ENCODE data around the gene GPR108.

GPR108 gene

DNA sequence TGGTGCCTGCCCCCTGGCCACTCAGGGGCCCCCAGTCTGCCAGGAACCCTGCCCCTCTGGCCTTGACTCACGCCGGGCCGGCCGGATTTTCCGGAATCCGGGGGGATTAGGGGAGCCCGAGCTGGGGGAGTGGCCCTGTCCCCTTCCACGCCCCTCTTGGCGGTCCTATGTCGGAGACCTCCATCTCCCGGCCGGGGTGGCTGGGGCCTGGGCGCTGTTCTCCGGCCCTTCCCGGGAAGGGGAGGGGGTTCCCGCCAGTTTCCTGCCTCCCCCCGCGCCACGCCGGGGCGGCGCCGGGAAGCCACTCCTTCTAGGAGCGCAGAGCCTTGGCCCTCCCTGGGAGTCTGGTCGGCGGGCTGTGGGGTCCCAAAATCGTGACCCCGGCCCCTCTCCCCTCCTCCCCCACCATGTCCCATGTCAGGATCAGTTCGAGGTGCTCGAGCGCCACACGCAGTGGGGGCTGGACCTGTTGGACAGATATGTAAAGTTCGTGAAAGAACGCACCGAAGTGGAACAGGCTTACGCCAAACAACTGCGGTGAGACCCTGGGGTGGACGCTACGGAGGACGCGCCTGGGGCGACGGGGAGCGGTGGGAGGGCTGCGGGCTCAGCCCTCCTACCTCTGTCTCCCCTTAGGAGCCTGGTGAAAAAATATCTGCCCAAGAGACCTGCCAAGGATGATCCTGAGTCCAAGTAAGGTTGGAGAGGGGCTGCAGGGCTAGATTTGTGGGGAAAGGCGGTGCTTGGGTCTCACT lies 3.4 kb upstream of the GPR108 start:
- no peak for DNase-seq (ENCODE audit: low read depth)
- peak overlapping the region; percentile 69 for H3K4me3 ChIP-seq (ENCODE audit: control insufficient read depth, low read depth, low read length)
- TF ChIP-seq, protein P1, sequence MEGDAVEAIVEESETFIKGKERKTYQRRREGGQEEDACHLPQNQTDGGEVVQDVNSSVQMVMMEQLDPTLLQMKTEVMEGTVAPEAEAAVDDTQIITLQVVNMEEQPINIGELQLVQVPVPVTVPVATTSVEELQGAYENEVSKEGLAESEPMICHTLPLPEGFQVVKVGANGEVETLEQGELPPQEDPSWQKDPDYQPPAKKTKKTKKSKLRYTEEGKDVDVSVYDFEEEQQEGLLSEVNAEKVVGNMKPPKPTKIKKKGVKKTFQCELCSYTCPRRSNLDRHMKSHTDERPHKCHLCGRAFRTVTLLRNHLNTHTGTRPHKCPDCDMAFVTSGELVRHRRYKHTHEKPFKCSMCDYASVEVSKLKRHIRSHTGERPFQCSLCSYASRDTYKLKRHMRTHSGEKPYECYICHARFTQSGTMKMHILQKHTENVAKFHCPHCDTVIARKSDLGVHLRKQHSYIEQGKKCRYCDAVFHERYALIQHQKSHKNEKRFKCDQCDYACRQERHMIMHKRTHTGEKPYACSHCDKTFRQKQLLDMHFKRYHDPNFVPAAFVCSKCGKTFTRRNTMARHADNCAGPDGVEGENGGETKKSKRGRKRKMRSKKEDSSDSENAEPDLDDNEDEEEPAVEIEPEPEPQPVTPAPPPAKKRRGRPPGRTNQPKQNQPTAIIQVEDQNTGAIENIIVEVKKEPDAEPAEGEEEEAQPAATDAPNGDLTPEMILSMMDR (IDR thresholded peaks at IDR 0.05; ENCODE audit: control insufficient read depth, insufficient read depth, low read depth, low read length, missing control alignments), result no peak

DNA sequence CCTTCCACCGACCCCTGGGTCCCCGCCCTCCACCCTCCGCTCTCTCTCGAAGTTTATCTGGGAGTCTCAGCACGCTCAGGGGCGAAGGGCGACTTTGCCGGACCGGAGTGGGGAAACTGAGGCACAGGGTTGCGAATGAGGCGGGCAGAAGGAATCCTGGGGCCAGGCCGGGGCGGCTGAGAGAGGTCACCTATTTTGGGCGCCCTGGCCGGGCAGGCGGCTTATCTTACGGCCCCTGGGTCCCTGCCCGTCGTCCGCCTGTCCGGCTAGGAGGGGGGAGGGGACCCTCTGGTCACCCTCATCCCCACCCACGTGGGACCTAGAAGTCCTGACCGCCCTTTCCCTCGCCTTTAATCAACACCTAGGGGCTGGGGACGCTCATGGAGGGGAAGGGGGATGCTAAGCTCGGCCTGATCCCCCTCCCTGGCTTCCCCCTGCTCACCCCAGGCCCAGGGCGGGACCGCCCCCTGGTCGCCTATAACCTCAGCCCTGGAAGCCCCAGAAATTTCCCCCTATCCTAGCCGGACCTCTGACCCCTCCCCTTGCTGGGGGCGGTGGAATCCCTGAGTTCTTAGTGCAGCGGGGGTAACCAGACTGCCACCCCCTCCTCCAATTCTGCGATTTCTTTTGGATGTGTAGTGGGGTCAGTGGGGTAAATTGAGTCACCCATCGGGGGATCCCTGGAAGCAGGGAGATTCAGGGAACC lies 2.7 kb upstream of the GPR108 start:
- TF ChIP-seq, protein P1 (IDR thresholded peaks at IDR 0.05; ENCODE audit: control insufficient read depth, insufficient read depth, low read depth, low read length, missing control alignments), result no peak
- peak overlapping the region; percentile 69 for H3K4me3 ChIP-seq (ENCODE audit: control insufficient read depth, low read depth, low read length)
- no peak for DNase-seq (ENCODE audit: low read depth)

DNA sequence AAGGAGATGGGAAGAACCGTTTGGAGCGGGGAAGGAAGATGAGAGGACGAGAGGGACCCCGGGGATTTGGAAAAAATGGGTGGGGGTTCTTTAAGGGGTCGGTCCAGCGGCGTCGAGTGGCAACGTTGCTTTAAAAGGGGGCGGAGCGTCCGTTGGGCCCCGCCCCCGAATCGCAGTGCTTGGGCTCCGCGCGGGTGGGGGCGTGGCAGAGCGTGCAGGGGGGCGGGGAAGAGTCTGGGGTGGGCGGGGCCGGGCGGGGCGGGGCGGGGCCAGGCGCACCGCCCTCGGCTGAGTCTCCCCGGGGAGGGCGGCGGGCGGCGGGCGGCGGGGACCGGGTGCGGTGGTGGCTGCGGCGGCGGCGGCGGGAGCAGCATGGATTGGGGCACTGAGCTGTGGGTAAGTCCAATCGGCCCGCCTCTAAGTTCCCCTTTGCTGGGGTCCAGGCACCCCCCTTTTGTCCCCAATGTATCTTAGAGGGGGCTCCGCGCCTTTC lies 2.1 kb upstream of the GPR108 start, which contains the start of gene TRIP10:
TSS of gene TRIP10 (plus strand) at position 291 of the 493 bp plus-strand sequence. CDS start at position 373, 82 bp downstream.
- TF ChIP-seq, protein P1 (IDR thresholded peaks at IDR 0.05; ENCODE audit: control insufficient read depth, insufficient read depth, low read depth, low read length, missing control alignments), result no peak
- DNase-seq (ENCODE audit: low read depth), result no peak
- peak within 1 kb of the TSS; percentile 69 for H3K4me3 ChIP-seq (ENCODE audit: control insufficient read depth, low read depth, low read length)

DNA sequence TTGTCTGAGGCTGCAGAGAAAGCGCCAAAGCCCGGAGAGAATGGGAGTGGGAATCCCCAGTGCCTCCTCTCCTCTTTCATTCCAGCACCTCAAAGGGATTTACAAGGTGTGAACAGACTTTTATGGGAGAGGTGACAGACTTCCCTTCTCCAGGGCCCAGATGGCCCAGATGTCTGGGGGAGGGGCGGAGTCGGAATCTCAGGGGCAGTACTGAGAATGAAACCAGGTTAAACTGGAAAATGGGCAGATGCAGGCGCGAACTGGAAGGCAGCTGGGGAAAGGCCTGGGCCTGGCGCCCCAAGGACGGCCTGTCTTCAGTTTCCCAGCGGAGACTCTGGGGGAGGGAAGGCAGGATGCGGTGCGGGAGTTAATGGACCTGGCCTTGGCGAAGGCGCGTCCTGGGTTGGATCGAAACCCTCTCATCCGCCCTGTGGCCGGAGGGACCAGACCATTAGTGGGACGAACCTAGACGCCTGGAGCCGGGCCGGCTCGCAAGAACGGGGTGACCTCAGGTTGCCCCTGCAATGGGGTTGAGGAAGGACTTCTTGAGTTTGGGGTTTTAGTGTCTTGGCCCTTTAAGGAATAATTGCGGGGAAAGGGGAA lies 1.5 kb upstream of the GPR108 start:
- no peak for DNase-seq (ENCODE audit: low read depth)
- TF ChIP-seq, protein P1 (IDR thresholded peaks at IDR 0.05; ENCODE audit: control insufficient read depth, insufficient read depth, low read depth, low read length, missing control alignments), result no peak
- H3K4me3 ChIP-seq (ENCODE audit: control insufficient read depth, low read depth, low read length), result peak overlapping the region; percentile 40

DNA sequence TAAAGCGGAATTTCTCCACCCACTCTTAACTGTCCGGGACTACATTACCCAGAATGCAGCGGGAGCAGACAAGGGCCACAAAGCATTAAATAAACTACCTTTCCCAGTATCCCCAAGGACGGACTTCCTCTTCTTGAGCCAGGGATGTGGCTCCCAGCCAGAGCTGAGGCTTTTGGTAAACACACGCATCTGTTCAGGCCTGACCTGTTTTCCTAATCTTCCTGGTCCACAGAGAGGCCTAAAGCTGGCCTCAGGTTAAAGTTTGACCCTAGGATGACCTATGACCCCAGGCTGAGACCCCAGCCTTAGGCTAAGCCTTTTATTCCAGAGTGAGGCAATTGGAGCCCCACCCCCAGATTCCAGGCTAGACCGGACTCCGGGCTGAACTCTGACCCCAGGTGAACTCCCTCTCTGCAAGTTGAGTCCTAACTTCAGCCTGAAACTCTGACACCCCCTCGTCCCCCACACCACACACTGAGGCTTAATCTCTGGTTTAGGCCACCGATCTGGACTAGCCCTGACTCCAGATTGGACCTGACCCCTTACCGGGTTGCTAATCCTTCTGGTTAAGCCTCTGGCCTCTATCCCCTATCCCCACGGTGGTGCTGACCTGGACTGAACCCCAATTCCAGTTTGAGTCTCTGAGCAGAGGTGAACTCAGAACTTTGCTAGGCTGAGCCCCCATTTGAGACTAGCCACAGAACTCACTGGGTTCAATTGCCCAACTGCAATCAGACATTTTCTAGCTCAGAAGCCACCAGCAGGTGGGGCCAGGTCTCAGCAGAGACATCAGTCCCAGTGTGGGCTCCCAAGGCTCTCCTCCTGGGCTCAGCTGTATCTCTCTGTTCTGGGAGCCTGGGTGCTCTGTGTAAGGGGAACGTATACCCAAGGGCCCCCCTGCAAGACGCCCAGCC lies 750 bp upstream of the GPR108 start:
- DNase-seq (ENCODE audit: low read depth), result peak; percentile 42
- TF ChIP-seq, protein P1 (IDR thresholded peaks at IDR 0.05; ENCODE audit: control insufficient read depth, insufficient read depth, low read depth, low read length, missing control alignments), result peak; percentile 78

DNA sequence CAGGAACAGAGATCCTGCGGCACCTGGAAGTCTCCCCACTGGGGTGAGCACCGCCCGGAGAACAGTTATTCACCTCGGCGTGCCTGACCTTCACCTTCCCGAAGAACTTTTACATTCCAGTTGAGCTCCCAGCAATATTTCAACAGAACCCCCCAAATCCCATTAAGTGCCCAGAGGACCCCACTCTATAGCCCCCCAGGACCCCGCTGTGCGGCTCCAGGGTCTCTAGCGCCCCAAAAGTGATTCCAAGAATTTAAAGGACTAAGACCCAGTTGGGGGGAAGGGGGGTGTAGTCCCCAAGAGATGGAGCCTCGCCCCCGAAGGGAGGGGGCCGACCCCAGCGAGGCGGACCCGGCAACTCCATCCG lies 480 bp downstream of the GPR108 start:
- TF ChIP-seq, protein P1 (IDR thresholded peaks at IDR 0.05; ENCODE audit: control insufficient read depth, insufficient read depth, low read depth, low read length, missing control alignments), result no peak
- peak overlapping the region; percentile 94 for H3K4me3 ChIP-seq (ENCODE audit: control insufficient read depth, low read depth, low read length)
- no peak for DNase-seq (ENCODE audit: low read depth)

More for the DNA sequence above, 750 bp upstream of the GPR108 start:
- H3K4me3 ChIP-seq (ENCODE audit: control insufficient read depth, low read depth, low read length), result no peak overlapping the region

Data from AG09309 (cell line).